GM19452 (cell line): ENCODE data around the gene LNP1.
"Not testable (repeated sequence)": the region's sequence is repeated elsewhere in the genome, so short reads cannot be mapped to it uniquely, and the experiment has no call there.

Experiments
- ATAC-seq: cut with Tn5 transposase; IDR thresholded peaks from one replicate; pipeline ENCODE4 v1.9.1; 2021; ENCODE audit not compliant: unreplicated experiment

LNP1 gene

GRCh38 chr3:100477851-100478360 is 76.6 kb downstream of the LNP1 start:
- ATAC-seq, result not testable (repeated sequence)

GRCh38 chr3:100478521-100478920 is 77.2 kb downstream of the LNP1 start:
- ATAC-seq, result not testable (repeated sequence)

- no peak for ATAC-seq
These were observed 78.7 kb downstream of the LNP1 start for GRCh38 chr3:100480081-100480480.

- ATAC-seq, result no peak
These were observed 80.8 kb downstream of the LNP1 start for GRCh38 chr3:100482176-100482575.

GRCh38 chr3:100483529-100483928 is 82.2 kb downstream of the LNP1 start:
- ATAC-seq, result no peak

GRCh38 chr3:100486808-100487207 is 85.5 kb downstream of the LNP1 start:
- ATAC-seq, result no peak

GRCh38 chr3:100489118-100489517 is 87.8 kb downstream of the LNP1 start:
- no peak for ATAC-seq

- ATAC-seq, result peak; percentile 97
These were observed 91.0 kb downstream of the LNP1 start, which contains the start of gene TMEM45A for GRCh38 chr3:100492059-100493006. Gene TMEM45A (plus strand): TSS chr3:100492619. CDS start chr3:100555212, 62,593 bp downstream.

- ATAC-seq, result peak; percentile 31
These were observed 95.4 kb downstream of the LNP1 start for GRCh38 chr3:100496711-100497261.

- ATAC-seq, result no peak
These were observed 98.3 kb downstream of the LNP1 start for GRCh38 chr3:100499651-100500050.

- no peak for ATAC-seq
These were observed 99.1 kb downstream of the LNP1 start for GRCh38 chr3:100500320-100500880.

- ATAC-seq, result no peak
These were observed 102.1 kb downstream of the LNP1 start for GRCh38 chr3:100503448-100503847.
